HL-60 (cell line): Measurements from ENCODE around the gene NATD1.

Source experiments
- POLR2AphosphoS5 ChIP-seq: IDR thresholded peaks from 2 replicates; pipeline ENCODE4 v1.6.1; 2012; ENCODE audit warnings: low read depth
- SPI1 ChIP-seq: IDR thresholded peaks from 2 replicates; pipeline ENCODE4 v1.6.1; 2012; ENCODE audit warnings: low read depth, mild to moderate bottlenecking, borderline replicate concordance
- TF ChIP-seq, protein P1 (sequence below): IDR thresholded peaks from one replicate; pipeline ENCODE4 v1.5.1; 2011; ENCODE audit warnings: low read length, control low read depth, inconsistent platforms; ENCODE audit not compliant: insufficient read depth
- TF ChIP-seq, protein P2 (sequence below): IDR thresholded peaks from 2 replicates; pipeline ENCODE4 v1.6.1; 2012; ENCODE audit warnings: low read depth; ENCODE audit not compliant: insufficient replicate concordance

DNA sequence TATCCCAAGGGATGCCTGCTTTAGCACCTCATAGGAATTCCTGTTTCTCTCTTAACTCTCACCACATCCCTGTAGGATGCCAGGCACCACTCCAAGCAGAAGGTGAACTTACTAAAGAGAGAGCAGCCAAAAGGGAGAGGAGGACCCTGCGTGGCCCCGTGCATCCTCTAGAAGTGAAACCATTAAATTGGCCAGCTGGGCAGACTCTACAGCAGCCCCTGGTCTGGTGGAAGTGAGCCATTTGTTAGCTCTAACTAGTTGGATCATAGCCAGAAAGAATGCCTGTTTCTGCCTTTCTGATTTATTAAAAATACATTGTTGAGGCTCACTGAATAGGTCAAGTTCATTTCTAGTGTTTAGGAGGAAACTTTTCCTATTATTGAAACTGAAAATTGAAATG lies 61.5 kb downstream of the NATD1 start:
- TF ChIP-seq, protein P1, sequence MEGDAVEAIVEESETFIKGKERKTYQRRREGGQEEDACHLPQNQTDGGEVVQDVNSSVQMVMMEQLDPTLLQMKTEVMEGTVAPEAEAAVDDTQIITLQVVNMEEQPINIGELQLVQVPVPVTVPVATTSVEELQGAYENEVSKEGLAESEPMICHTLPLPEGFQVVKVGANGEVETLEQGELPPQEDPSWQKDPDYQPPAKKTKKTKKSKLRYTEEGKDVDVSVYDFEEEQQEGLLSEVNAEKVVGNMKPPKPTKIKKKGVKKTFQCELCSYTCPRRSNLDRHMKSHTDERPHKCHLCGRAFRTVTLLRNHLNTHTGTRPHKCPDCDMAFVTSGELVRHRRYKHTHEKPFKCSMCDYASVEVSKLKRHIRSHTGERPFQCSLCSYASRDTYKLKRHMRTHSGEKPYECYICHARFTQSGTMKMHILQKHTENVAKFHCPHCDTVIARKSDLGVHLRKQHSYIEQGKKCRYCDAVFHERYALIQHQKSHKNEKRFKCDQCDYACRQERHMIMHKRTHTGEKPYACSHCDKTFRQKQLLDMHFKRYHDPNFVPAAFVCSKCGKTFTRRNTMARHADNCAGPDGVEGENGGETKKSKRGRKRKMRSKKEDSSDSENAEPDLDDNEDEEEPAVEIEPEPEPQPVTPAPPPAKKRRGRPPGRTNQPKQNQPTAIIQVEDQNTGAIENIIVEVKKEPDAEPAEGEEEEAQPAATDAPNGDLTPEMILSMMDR = no peak
- TF ChIP-seq POLR2AphosphoS5 (no peak), SPI1 (no peak)
- TF ChIP-seq, protein P2, sequence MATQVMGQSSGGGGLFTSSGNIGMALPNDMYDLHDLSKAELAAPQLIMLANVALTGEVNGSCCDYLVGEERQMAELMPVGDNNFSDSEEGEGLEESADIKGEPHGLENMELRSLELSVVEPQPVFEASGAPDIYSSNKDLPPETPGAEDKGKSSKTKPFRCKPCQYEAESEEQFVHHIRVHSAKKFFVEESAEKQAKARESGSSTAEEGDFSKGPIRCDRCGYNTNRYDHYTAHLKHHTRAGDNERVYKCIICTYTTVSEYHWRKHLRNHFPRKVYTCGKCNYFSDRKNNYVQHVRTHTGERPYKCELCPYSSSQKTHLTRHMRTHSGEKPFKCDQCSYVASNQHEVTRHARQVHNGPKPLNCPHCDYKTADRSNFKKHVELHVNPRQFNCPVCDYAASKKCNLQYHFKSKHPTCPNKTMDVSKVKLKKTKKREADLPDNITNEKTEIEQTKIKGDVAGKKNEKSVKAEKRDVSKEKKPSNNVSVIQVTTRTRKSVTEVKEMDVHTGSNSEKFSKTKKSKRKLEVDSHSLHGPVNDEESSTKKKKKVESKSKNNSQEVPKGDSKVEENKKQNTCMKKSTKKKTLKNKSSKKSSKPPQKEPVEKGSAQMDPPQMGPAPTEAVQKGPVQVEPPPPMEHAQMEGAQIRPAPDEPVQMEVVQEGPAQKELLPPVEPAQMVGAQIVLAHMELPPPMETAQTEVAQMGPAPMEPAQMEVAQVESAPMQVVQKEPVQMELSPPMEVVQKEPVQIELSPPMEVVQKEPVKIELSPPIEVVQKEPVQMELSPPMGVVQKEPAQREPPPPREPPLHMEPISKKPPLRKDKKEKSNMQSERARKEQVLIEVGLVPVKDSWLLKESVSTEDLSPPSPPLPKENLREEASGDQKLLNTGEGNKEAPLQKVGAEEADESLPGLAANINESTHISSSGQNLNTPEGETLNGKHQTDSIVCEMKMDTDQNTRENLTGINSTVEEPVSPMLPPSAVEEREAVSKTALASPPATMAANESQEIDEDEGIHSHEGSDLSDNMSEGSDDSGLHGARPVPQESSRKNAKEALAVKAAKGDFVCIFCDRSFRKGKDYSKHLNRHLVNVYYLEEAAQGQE = no peak
